ENCODE measurements around the gene HBS1L. TPM values are rescaled to one million over a fixed set of nuclear protein-coding genes. Genes with fewer than 3 reads are reported as not detected.

Gene HBS1L
- polyA plus RNA-seq, 1 donor (not counting 4 experiments of a cell fraction or from before 2014, with no cell fraction given), result 61.6 TPM

- Histone ChIP-seq H3K79me2 (ENCODE audit: control insufficient read depth, insufficient read depth, low read length) (no peaks in the 10 kb centered on the region), H2AFZ (ENCODE audit: control insufficient read depth, low read length) (no peak overlapping the region), H3K27me3 (ENCODE audit: control insufficient read depth, extremely low read depth, insufficient read depth, low read length) (peaks cover 2% of the 10 kb centered on the region), H3K9ac (ENCODE audit: control insufficient read depth, extremely low read depth, insufficient read depth, low read length) (no peak overlapping the region), H3K27ac (ENCODE audit: control insufficient read depth, insufficient read depth, low read length) (no peak overlapping the region), H3K9me1 (ENCODE audit: control insufficient read depth, extremely low read depth, insufficient read depth, low read length) (no peaks in the 10 kb centered on the region), H3K4me2 (ENCODE audit: control insufficient read depth, extremely low read depth, insufficient read depth, low read depth, low read length) (no peak overlapping the region), H4K20me1 (ENCODE audit: control insufficient read depth, extremely low read depth, insufficient read depth, low read length) (no peaks in the 10 kb centered on the region), H3K36me3 (ENCODE audit: control insufficient read depth in 2 of 2, extremely low read depth in 1 of 2, insufficient read depth in 2 of 2, low read length in 2 of 2) (no peaks in the 10 kb centered on the region), H3K9me3 (ENCODE audit: control insufficient read depth, low read depth, low read length) (no peaks in the 10 kb centered on the region), H3K4me1 (ENCODE audit: control insufficient read depth, extremely low read depth, insufficient read depth, low read length) (no peaks in the 10 kb centered on the region), H3K4me3 (ENCODE audit: control insufficient read depth in 2 of 3, extremely low read depth in 1 of 3, insufficient read depth in 2 of 3, low read depth in 1 of 3, low read length in 3 of 3) (no peak overlapping the region)
- dilution Hi-C loops (cut with MboI; ENCODE audit: extremely low pct_ligation_motif_present, low sequenced_read_pairs), result no loop called here
- DNase-seq (ENCODE audit: low read depth, low spot score), result no peak
- TF ChIP-seq CTCF (optimal IDR thresholded peaks at IDR 0.05 in 1 of 3, IDR thresholded peaks at IDR 0.05 in 1 of 3, conservative IDR thresholded peaks at IDR 0.05 in 1 of 3; ENCODE audit: extremely low read depth in 1 of 3, insufficient read depth in 2 of 3, low read length in 3 of 3) (no peak), EZH2 (IDR thresholded peaks at IDR 0.05; ENCODE audit: low read length) (no peak)
- no peak for FAIRE-seq
Measured at GRCh38 chr6:135084916-135085269, 30.3 kb upstream of the HBS1L start.

- H4K20me1 ChIP-seq (ENCODE audit: control insufficient read depth, extremely low read depth, insufficient read depth, low read length), result no peaks in the 10 kb centered on the region
- dilution Hi-C loops (cut with MboI; ENCODE audit: extremely low pct_ligation_motif_present, low sequenced_read_pairs), result no loop called here
- H3K79me2 ChIP-seq (ENCODE audit: control insufficient read depth, insufficient read depth, low read length), result no peaks in the 10 kb centered on the region
- no peak overlapping the region for H2AFZ ChIP-seq (ENCODE audit: control insufficient read depth, low read length)
- H3K4me1 ChIP-seq (ENCODE audit: control insufficient read depth, extremely low read depth, insufficient read depth, low read length), result no peaks in the 10 kb centered on the region
- TF ChIP-seq EZH2 (IDR thresholded peaks at IDR 0.05; ENCODE audit: low read length) (no peak), CTCF (optimal IDR thresholded peaks at IDR 0.05 in 1 of 3, IDR thresholded peaks at IDR 0.05 in 1 of 3, conservative IDR thresholded peaks at IDR 0.05 in 1 of 3; ENCODE audit: extremely low read depth in 1 of 3, insufficient read depth in 2 of 3, low read length in 3 of 3) (no peak)
- no peaks in the 10 kb centered on the region for H3K36me3 ChIP-seq (ENCODE audit: control insufficient read depth in 2 of 2, extremely low read depth in 1 of 2, insufficient read depth in 2 of 2, low read length in 2 of 2)
- H3K9me3 ChIP-seq (ENCODE audit: control insufficient read depth, low read depth, low read length), result no peaks in the 10 kb centered on the region
- peaks cover 2% of the 10 kb centered on the region for H3K27me3 ChIP-seq (ENCODE audit: control insufficient read depth, extremely low read depth, insufficient read depth, low read length)
- H3K4me2 ChIP-seq (ENCODE audit: control insufficient read depth, extremely low read depth, insufficient read depth, low read depth, low read length), result no peak overlapping the region
- FAIRE-seq, result no peak
- H3K4me3 ChIP-seq (ENCODE audit: control insufficient read depth in 2 of 3, extremely low read depth in 1 of 3, insufficient read depth in 2 of 3, low read depth in 1 of 3, low read length in 3 of 3), result no peak overlapping the region
- DNase-seq (ENCODE audit: low read depth, low spot score), result no peak
- H3K9ac ChIP-seq (ENCODE audit: control insufficient read depth, extremely low read depth, insufficient read depth, low read length), result no peak overlapping the region
- H3K27ac ChIP-seq (ENCODE audit: control insufficient read depth, insufficient read depth, low read length), result no peak overlapping the region
- no peaks in the 10 kb centered on the region for H3K9me1 ChIP-seq (ENCODE audit: control insufficient read depth, extremely low read depth, insufficient read depth, low read length)
Measured at GRCh38 chr6:135084001-135084915, 29.6 kb upstream of the HBS1L start.

Measured in keratinocyte (primary cell).